ENCODE results near the gene GRM8. TPM values are rescaled to one million over a fixed set of nuclear protein-coding genes. Genes with fewer than 3 reads are reported as not detected.
A peak's percentile ranks its signal among the peaks of the same experiment; 100 is the strongest.

GRM8 gene
- total and polyA plus RNA-seq, 4 experiments from 2014 or later, result not detected

GRCh38 chr7:127251465-127252376, 1.0 kb downstream of the GRM8 start:
- H3K4me3 Mint-ChIP-seq, result peak overlapping the region; percentile 84 to 91 (median 88)
- H3K36me3 ChIP-seq (ENCODE audit: insufficient read depth, low read length), result no peaks in the 10 kb centered on the region
- ChIA-PET CTCF (ENCODE audit: partially characterized antibody) (interaction anchor here (1.2 to 5.0 kb wide), 9 partner anchors 9 to 448 kb away, joined by 3 to 23 read pairs (median 5); no protein-coding TSS in a partner anchor), POLR2A (ENCODE audit: partially characterized antibody) (interaction anchor here (2.3 kb wide), 1 partner anchor 140 kb away, joined by 8 read pairs; the partner anchor contains the start of gene ZNF800)
- intact Hi-C loops (cut with micrococcal nuclease), result loop anchor here (2.0 to 5.0 kb wide), 4 partner anchors 96 to 449 kb away; partner anchors contain the start of genes ARF5, GCC1 and ZNF800
- peaks cover 11 to 28% (median 16%) of the 10 kb centered on the region in 4 donors for H3K4me1 Mint-ChIP-seq
- peaks cover 28% of the 10 kb centered on the region for H3K4me1 ChIP-seq (ENCODE audit: insufficient read depth, low read length)
- peak in 4 of 5 donors; percentile 2 to 19 (median 13) for DNase-seq
- H3K9me3 Mint-ChIP-seq, result no peaks in the 10 kb centered on the region
- H3K36me3 Mint-ChIP-seq, result no peaks in the 10 kb centered on the region
- H3K27ac Mint-ChIP-seq, result peak overlapping the region in 1 of 7 donors; percentile 25
- H3K4me3 ChIP-seq (ENCODE audit: low read length in 2 of 2), result peak overlapping the region; percentile 27 to 64
- peaks cover 16% of the 10 kb centered on the region for H3K27me3 ChIP-seq (ENCODE audit: insufficient read depth, low read length)
- peaks cover 42 to 50% of the 10 kb centered on the region in 2 donors for H3K27me3 Mint-ChIP-seq
- H3K27ac ChIP-seq (ENCODE audit: low read depth, low read length), result no peak overlapping the region
- no peaks in the 10 kb centered on the region for H3K9me3 ChIP-seq (ENCODE audit: control insufficient read depth in 1 of 2, low read length in 2 of 2)

GRCh38 chr7:127251036-127251464, 1.7 kb downstream of the GRM8 start:
- Mint-ChIP-seq H3K27ac (no peak overlapping the region), H3K36me3 (no peaks in the 10 kb centered on the region), H3K27me3 (peaks cover 41 to 46% of the 10 kb centered on the region in 2 donors), H3K9me3 (no peaks in the 10 kb centered on the region), H3K4me1 (peaks cover 11 to 28% (median 16%) of the 10 kb centered on the region in 4 donors), H3K4me3 (peak overlapping the region; percentile 28 to 76 (median 64))
- CTCF ChIA-PET (ENCODE audit: partially characterized antibody), result interaction anchor here (1.1 to 5.0 kb wide), 7 partner anchors 10 to 263 kb away, joined by 5 to 23 read pairs (median 5); partner anchors contain the start of gene ZNF800
- Histone ChIP-seq H3K27me3 (ENCODE audit: insufficient read depth, low read length) (peaks cover 16% of the 10 kb centered on the region), H3K9me3 (ENCODE audit: control insufficient read depth in 1 of 2, low read length in 2 of 2) (no peaks in the 10 kb centered on the region), H3K4me3 (ENCODE audit: low read length in 2 of 2) (peak overlapping the region in 1 of 2 donors; percentile 64), H3K36me3 (ENCODE audit: insufficient read depth, low read length) (no peaks in the 10 kb centered on the region), H3K4me1 (ENCODE audit: insufficient read depth, low read length) (peaks cover 28% of the 10 kb centered on the region), H3K27ac (ENCODE audit: low read depth, low read length) (no peak overlapping the region)
- POLR2A ChIA-PET (ENCODE audit: partially characterized antibody), result interaction anchor here (2.3 kb wide), 1 partner anchor 141 kb away, joined by 8 read pairs; the partner anchor contains the start of gene ZNF800
- DNase-seq, result peak in 1 of 5 donors; percentile 1
- intact Hi-C loops (cut with micrococcal nuclease), result loop anchor here (5.0 kb wide), 3 partner anchors 96 to 336 kb away; partner anchors contain the start of genes ARF5, GCC1 and ZNF800

- peak in 4 of 5 donors; percentile 3 to 14 (median 8) for DNase-seq
- Histone ChIP-seq H3K9me3 (ENCODE audit: control insufficient read depth in 1 of 2, low read length in 2 of 2) (no peaks in the 10 kb centered on the region), H3K27me3 (ENCODE audit: insufficient read depth, low read length) (peaks cover 16% of the 10 kb centered on the region), H3K4me1 (ENCODE audit: insufficient read depth, low read length) (peaks cover 28% of the 10 kb centered on the region), H3K36me3 (ENCODE audit: insufficient read depth, low read length) (no peaks in the 10 kb centered on the region), H3K27ac (ENCODE audit: low read depth, low read length) (no peak overlapping the region), H3K4me3 (ENCODE audit: low read length in 2 of 2) (peak overlapping the region in 1 of 2 donors; percentile 64)
- Mint-ChIP-seq H3K27ac (no peak overlapping the region), H3K36me3 (no peaks in the 10 kb centered on the region), H3K4me3 (peak overlapping the region; percentile 41 to 76 (median 70)), H3K27me3 (peaks cover 38 to 46% of the 10 kb centered on the region in 2 donors), H3K9me3 (no peaks in the 10 kb centered on the region), H3K4me1 (peaks cover 13 to 28% (median 16%) of the 10 kb centered on the region in 4 donors)
- POLR2A ChIA-PET (ENCODE audit: partially characterized antibody), result interaction anchor here (2.3 kb wide), 1 partner anchor 142 kb away, joined by 8 read pairs; the partner anchor contains the start of gene ZNF800
- intact Hi-C loops (cut with micrococcal nuclease), result loop anchor here (5.0 kb wide), 3 partner anchors 97 to 337 kb away; partner anchors contain the start of genes ARF5, GCC1 and ZNF800
- CTCF ChIA-PET (ENCODE audit: partially characterized antibody), result interaction anchor here (1.1 to 5.0 kb wide), 8 partner anchors 10 to 264 kb away, joined by 4 to 23 read pairs (median 5); partner anchors contain the start of gene ZNF800
These were observed 2.3 kb downstream of the GRM8 start for GRCh38 chr7:127250312-127251035.

GRCh38 chr7:127245607-127246006, 7.1 kb downstream of the GRM8 start:
- Mint-ChIP-seq H3K27ac (no peak overlapping the region), H3K9me3 (no peaks in the 10 kb centered on the region), H3K27me3 (peaks cover 21 to 47% of the 10 kb centered on the region in 2 donors), H3K4me3 (no peak overlapping the region), H3K4me1 (peaks cover under 1 to 6% (median 4%) of the 10 kb centered on the region in 4 donors), H3K36me3 (no peaks in the 10 kb centered on the region)
- DNase-seq, result no peak
- intact Hi-C loops (cut with micrococcal nuclease), result no loop called here
- POLR2A ChIA-PET (ENCODE audit: partially characterized antibody), result no interaction called here
- no peaks in the 10 kb centered on the region for H3K36me3 ChIP-seq (ENCODE audit: insufficient read depth, low read length)
- H3K27ac ChIP-seq (ENCODE audit: low read depth, low read length), result no peak overlapping the region
- H3K4me1 ChIP-seq (ENCODE audit: insufficient read depth, low read length), result peaks cover 2% of the 10 kb centered on the region
- CTCF ChIA-PET (ENCODE audit: partially characterized antibody), result interaction anchor here (1.4 kb wide), 1 partner anchor 9 kb away, joined by 6 read pairs; no protein-coding TSS in a partner anchor
- H3K9me3 ChIP-seq (ENCODE audit: control insufficient read depth in 1 of 2, low read length in 2 of 2), result no peaks in the 10 kb centered on the region
- H3K27me3 ChIP-seq (ENCODE audit: insufficient read depth, low read length), result peaks cover 2% of the 10 kb centered on the region
- no peak overlapping the region for H3K4me3 ChIP-seq (ENCODE audit: low read length in 2 of 2)

GRCh38 chr7:127245002-127245401, 7.7 kb downstream of the GRM8 start:
- H3K9me3 ChIP-seq (ENCODE audit: control insufficient read depth in 1 of 2, low read length in 2 of 2), result no peaks in the 10 kb centered on the region
- ChIA-PET CTCF (ENCODE audit: partially characterized antibody) (interaction anchor here (1.4 kb wide), 1 partner anchor 9 kb away, joined by 6 read pairs; no protein-coding TSS in a partner anchor), POLR2A (ENCODE audit: partially characterized antibody) (no interaction called here)
- H3K27me3 ChIP-seq (ENCODE audit: insufficient read depth, low read length), result no peaks in the 10 kb centered on the region
- no peak for DNase-seq
- no peak overlapping the region for H3K4me3 ChIP-seq (ENCODE audit: low read length in 2 of 2)
- intact Hi-C loops (cut with micrococcal nuclease), result no loop called here
- Mint-ChIP-seq H3K36me3 (no peaks in the 10 kb centered on the region), H3K9me3 (no peaks in the 10 kb centered on the region), H3K27me3 (peaks cover 19 to 47% of the 10 kb centered on the region in 2 donors), H3K27ac (no peak overlapping the region), H3K4me1 (peaks cover 0 to 1% (median under 1%) of the 10 kb centered on the region in 4 donors), H3K4me3 (no peak overlapping the region)
- no peaks in the 10 kb centered on the region for H3K4me1 ChIP-seq (ENCODE audit: insufficient read depth, low read length)
- H3K27ac ChIP-seq (ENCODE audit: low read depth, low read length), result no peak overlapping the region
- no peaks in the 10 kb centered on the region for H3K36me3 ChIP-seq (ENCODE audit: insufficient read depth, low read length)

GRCh38 chr7:127239814-127240213, 12.9 kb downstream of the GRM8 start:
- no peaks in the 10 kb centered on the region for H3K36me3 Mint-ChIP-seq
- intact Hi-C loops (cut with micrococcal nuclease), result no loop called here
- no peaks in the 10 kb centered on the region for H3K4me1 ChIP-seq (ENCODE audit: insufficient read depth, low read length)
- no peaks in the 10 kb centered on the region for H3K27me3 ChIP-seq (ENCODE audit: insufficient read depth, low read length)
- H3K27ac ChIP-seq (ENCODE audit: low read depth, low read length), result no peak overlapping the region
- H3K36me3 ChIP-seq (ENCODE audit: insufficient read depth, low read length), result no peaks in the 10 kb centered on the region
- no peaks in the 10 kb centered on the region for H3K9me3 ChIP-seq (ENCODE audit: control insufficient read depth in 1 of 2, low read length in 2 of 2)
- ChIA-PET CTCF (ENCODE audit: partially characterized antibody) (interaction anchor here (1.4 kb wide), 1 partner anchor 13 kb away, joined by 7 read pairs; the partner anchor contains the start of gene GRM8), POLR2A (ENCODE audit: partially characterized antibody) (no interaction called here)
- peaks cover 0 to 3% (median 0%) of the 10 kb centered on the region in 8 donors for H3K9me3 Mint-ChIP-seq
- DNase-seq, result no peak
- H3K27ac Mint-ChIP-seq, result no peak overlapping the region
- H3K4me1 Mint-ChIP-seq, result no peaks in the 10 kb centered on the region
- H3K27me3 Mint-ChIP-seq, result peaks cover 5 to 40% of the 10 kb centered on the region in 2 donors
- H3K4me3 ChIP-seq (ENCODE audit: low read length in 2 of 2), result no peak overlapping the region
- no peak overlapping the region for H3K4me3 Mint-ChIP-seq
